Uterus (tissue), 2 donors: ENCODE data around the gene MRPS15.
"Not testable (repeated sequence)": the region's sequence is repeated elsewhere in the genome, so short reads cannot be mapped to it uniquely, and the experiment has no call there.

Experiments
- POLR2A ChIP-seq, 2 donors: fragments of 450-650 bp; IDR thresholded peaks; one replicate each; pipeline ENCODE4 v1.6.1; 2016; ENCODE audit warnings: antibody characterized with exemption in 2 of 2, mild to moderate bottlenecking in 1 of 2, moderate library complexity in 1 of 2
- TF ChIP-seq, protein P1 (sequence below), 4 experiments: fragments of 200-600 bp in 2 of 4; fragments of 450-650 bp in 2 of 4; sonication (generic) in 2 of 4; IDR thresholded peaks; one replicate each; pipeline ENCODE4 v1.5.1; 2016 to 2019; ENCODE audit warnings: antibody characterized with exemption in 4 of 4, mild to moderate bottlenecking in 2 of 4, moderate library complexity in 1 of 4

- TF ChIP-seq, protein P1, sequence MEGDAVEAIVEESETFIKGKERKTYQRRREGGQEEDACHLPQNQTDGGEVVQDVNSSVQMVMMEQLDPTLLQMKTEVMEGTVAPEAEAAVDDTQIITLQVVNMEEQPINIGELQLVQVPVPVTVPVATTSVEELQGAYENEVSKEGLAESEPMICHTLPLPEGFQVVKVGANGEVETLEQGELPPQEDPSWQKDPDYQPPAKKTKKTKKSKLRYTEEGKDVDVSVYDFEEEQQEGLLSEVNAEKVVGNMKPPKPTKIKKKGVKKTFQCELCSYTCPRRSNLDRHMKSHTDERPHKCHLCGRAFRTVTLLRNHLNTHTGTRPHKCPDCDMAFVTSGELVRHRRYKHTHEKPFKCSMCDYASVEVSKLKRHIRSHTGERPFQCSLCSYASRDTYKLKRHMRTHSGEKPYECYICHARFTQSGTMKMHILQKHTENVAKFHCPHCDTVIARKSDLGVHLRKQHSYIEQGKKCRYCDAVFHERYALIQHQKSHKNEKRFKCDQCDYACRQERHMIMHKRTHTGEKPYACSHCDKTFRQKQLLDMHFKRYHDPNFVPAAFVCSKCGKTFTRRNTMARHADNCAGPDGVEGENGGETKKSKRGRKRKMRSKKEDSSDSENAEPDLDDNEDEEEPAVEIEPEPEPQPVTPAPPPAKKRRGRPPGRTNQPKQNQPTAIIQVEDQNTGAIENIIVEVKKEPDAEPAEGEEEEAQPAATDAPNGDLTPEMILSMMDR (IDR thresholded peaks at IDR 0.05), result not testable (repeated sequence)
- TF ChIP-seq POLR2A (IDR thresholded peaks at IDR 0.05), result not testable (repeated sequence)
These were observed 47.0 kb upstream of the MRPS15 start for GRCh38 chr1:36511220-36511619.
